ENCODE data around the gene GIMAP2.

DNA sequence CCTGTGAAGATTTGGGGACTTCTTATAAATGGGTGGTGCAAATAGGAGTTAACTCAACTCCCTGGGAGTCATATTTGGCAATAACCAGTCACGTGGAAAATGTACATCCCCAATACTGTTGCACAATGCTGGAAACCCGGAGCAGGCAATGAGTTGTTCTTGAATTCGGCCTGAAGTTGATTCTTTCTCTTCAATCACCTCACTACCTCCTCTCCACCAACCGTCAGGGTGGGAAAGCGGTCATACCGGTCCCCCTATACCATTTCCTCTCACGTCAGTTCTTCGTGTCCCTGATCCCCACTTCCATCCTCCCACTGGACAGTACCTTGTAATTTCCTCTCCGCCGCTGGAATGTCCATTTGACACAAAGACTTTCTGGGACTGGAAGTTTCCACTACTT lies 54.5 kb downstream of the GIMAP2 start:
- TF ChIP-seq POLR2AphosphoS5 (IDR thresholded peaks at IDR 0.05; ENCODE audit: low read depth, low read length) (no peak), POLR2A (IDR thresholded peaks at IDR 0.05; ENCODE audit: low read depth, low read length) (no peak)
